ENCODE data around the gene DHX40. TPM values are rescaled to one million over a fixed set of nuclear protein-coding genes. Genes with fewer than 3 reads are reported as not detected.
"Not testable (repeated sequence)": the region's sequence is repeated elsewhere in the genome, so short reads cannot be mapped to it uniquely, and the experiment has no call there.

Gene DHX40
- total RNA-seq, 1 experiment from 2014 or later: 16.9 TPM

DNA sequence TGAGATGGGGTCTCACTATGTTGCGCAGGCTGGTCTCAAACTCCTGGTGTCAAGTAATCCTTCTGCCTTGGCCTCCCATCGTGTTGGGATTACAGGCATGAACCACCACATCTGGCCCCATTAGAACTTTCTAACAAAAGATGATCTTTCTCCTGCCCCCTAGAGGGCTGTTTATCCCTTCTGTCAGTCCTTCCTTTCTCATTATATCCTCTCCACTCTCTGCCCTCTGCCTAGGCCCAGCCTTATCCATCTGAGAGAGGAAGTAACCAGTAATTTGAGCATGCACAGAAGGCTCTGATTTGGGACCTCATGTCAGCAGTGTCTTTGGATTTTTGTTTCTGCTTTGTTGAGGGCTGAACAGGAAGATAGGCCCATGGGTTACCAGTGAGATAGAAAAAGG lies 4.4 kb upstream of the DHX40 start:
- peak; percentile 43 for DNase-seq (ENCODE audit: low spot score)

DNA sequence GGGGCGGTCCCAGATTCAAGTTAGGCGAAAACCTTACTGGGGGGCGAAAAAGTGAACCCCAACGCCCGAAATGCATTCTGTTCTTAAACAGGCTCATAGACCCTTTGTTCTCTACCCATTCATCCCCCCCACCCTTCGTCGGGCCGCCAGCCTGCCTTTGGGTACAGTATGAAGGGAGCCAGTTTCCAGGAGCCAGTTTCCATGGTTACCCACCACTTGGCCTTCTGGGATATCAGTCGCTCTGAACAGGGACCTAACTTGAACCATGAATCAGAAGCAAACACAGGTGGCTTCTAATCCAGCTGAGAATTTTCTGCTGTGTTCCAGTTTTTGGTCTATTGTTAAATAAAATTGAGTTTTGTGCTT lies 532 bp downstream of the DHX40 start:
- DNase-seq (ENCODE audit: low spot score): peak; percentile 69

DNA sequence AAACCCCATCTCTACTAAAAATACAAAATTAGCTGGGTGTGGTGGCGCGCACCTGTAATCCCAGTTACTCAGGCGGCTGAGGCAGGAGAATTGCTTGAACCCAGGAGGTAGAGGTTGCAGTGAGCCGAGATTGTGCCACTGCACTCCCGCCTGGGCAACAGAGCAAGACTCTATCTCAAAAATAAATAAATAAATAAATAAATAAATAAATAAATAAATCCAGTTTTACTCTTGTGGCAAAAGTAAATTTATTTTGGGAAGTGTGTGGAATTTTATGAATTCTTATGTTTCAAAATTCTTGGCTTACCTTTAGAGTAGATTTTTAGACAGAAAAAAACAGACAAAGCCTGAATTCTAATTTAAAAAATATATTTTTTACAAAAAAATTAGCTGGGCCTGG lies 3.7 kb downstream of the DHX40 start:
- not testable (repeated sequence) for DNase-seq (ENCODE audit: low spot score)

DNA sequence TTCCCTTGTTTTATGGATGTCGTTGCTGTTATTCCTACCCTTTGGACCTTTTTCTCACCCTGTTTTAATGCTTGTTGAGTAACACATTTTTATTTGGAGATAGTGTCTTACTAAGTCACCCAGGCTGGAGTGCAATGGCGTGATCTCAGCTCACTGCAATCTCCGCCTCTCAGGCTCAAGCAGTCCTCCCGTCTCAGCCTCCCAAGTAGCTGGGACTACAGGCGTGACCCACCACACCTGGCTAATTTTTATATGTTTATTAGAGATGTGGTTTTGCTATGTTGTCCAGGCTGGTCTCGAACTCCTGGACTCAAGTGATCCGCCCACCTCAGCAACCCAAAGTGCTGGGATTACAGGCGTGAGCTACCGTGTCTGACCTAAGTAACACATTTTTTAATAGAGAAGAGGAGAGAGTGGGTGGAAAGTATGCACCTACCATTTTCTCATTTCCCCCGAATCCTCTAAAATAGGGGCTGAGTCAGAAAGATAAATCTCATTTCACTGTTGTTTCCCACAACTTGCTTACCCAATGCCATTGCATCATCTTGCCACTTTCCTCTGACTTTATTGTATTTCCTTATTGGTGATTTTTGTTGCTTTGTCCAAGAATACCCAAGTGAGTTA lies 7.0 kb downstream of the DHX40 start:
- no peak for DNase-seq (ENCODE audit: low spot score)

DNA sequence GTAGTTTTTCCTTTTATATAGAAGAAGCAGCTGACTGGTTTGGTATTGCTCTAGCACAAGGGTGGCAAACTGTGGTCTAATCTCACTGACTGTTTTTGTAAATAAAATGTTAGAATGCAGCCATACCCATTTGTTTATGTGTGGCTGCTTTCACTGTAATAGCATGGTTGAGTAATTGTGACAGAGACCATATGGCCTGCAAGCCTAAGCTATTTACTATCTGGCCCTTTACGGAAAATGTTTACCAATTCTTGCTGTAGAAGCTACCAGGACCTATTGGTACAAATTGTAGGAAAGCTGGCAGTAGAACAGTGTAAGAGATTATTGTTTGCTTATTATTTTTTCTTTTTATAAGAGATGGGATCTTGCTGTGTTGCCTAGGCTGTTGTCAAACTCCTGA lies 18.8 kb downstream of the DHX40 start:
- not testable (repeated sequence) for DNase-seq (ENCODE audit: low spot score)

DNA sequence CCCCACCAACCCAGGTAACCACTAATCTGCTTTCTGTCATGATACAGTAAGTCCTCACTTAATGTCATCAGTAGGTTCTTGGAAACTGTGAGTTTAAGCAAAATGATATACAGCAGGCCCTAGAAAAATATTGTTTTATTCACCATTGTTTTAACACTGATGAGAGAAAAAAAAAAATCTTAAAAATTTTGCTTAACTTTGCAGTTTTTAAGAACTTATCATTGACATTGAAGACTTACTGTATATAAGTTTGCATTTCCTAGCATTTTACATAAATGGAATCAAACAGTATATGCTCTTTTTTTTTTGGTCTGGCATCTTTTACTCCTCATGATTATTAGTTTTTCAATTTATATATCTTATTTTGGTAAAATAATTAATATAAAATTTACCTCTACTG lies 34.8 kb downstream of the DHX40 start:
- no peak for DNase-seq (ENCODE audit: low spot score)

DNA sequence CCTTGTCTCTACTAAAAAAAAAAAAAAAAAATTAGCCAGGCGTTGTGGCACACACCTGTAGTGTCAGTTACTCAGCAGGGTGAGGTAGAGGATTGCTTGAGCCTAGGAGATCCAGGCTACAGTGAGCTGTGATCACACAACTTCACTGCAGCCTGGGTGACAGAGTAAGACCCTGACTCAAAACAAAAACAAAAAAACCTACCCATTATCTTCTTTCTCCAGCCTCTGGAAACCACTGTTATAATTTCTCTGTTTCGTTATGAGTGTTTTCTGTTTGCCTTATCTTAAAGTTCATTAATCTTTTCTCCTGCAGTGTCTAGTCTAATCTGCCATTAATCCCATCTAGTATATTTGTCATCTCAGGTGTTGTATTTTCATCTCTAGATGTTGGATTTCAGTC lies 35.7 kb downstream of the DHX40 start:
- no peak for DNase-seq (ENCODE audit: low spot score)

DNA sequence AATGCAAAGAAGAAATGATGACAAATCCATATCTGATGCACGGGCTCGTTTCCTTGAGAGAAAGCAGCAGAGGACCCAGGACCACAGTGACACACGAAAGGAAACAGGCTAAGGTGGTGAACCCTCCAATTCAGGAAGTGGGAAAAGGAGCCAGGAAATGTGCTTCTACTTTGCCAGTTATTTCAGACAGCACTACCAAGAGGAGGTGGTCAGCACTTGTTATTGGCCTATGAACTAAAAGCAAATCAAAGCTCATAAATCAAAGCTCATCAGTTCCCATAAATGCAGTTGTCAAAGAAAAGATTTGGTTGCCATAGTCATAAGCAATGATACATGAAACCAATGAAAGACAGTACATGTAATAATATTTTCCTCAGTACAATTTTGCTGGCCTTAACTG lies 41.7 kb downstream of the DHX40 start:
- DNase-seq (ENCODE audit: low spot score): no peak

DNA sequence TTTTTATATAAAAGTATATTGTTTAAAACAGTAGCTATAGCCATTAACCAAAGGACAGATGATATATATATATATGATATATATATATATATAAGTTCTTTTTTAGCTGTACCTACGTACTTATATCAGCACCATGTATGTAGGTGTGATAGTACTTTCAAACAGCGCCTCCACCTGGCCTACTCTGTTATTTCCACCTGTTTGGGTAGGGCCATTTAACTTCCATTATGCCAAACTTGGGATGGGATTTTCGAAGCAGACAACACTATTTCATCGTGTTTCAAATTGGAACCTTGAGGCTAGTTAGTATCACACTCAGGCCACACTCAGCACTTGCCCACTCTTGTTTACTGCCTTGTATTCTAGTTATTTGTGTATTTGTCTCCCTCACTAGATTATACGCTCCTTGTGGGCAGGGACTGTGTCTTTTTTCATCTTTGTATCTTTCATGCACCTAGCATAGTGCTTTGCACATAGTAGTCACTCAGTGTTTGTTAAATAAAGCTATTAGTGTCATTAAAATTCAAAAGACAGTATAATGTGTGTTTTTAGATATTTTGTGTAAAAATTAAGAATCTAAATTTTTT lies 42.5 kb downstream of the DHX40 start:
- peak; percentile 34 for DNase-seq (ENCODE audit: low spot score)

DNA sequence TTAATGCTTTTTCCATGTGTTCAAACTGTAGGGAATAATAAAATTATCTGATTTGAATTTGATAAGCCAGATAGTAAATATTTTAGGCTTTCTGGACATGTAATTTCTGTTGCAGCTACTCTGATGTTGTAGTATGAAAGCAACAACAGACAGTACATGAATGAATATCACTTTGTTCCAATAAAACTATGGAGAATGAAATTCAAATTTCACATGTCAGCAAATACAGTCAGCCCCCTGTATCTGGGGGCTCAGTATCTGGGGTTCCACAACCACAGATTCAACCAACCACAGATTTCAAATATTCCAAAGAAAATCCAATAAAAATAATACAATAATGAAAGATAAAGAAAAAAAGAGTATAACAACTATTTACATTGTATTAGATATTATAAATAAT lies 46.1 kb downstream of the DHX40 start:
- DNase-seq (ENCODE audit: low spot score): no peak

DNA sequence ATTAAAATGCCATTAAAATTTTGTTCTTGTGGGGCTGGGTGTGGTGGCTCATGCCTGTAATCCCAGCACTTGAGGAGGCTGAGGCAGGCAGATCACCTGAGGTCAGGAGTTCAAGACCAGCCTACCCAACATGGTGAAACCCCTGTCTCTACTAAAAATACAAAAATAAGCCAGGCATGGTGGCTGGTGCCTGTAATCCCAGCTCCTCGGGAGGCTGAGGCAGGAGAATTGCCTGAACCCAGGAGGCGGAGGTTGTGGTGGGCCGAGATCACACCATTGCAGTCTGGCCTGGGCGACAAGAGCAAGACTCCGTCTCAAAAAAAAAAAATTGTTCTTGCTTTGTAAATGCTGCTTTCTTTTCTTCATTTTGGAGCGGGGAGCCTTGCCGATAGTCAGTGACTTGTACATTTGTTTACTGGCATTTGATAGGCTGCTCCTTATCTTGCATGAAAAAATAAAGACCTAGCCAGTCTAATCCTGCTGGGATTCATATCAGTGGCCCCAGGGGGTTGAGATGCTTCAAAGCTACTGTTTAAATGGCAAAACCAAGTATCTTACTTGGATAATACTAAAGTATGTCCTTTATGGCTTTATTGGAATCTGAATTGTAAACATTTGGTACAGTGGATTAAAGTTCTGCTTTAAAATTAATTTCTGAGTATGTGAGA lies 51.0 kb downstream of the DHX40 start:
- DNase-seq (ENCODE audit: low spot score): no peak

DNA sequence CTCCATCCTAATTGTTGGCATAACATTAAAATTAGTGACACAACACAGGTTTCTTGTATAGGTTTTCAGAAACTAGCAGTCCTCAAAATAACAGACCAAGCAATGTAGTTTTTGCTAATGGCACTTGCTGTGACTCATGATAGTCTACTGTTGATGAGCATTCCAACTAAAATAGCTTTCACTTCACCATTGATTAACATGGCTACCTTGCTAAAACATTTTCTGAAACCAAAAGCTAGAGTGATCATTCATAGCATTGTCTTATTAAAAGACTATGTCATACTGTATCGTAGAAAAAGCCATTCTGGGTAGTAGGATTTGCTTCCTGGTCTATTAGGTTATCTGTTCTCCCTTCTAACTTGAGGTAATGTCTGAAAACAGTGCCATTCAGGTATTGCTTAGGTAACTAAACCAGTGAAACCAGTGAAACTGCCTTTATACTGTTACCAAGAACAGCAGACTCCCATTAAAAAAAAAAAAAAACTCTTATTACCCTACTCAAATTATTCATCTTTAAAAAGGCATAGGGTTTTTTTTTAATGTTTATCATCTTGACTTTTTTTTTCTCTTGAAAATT lies 51.8 kb downstream of the DHX40 start:
- DNase-seq (ENCODE audit: low spot score): peak; percentile 34

DNA sequence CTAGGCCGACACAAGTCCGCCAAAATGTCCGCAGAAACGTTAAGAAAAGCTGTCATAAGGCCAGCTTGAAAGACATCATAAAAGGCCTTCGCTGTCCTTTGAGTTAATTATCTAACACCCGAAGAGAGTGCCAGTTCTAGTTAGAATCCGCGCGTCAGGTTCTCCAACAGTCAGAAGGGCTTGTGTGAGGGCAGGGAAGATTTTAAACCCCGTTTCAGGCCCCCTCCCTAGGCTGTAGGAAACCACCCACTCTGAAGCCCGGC lies 53.6 kb downstream of the DHX40 start:
- no peak for DNase-seq (ENCODE audit: low spot score)

DNA sequence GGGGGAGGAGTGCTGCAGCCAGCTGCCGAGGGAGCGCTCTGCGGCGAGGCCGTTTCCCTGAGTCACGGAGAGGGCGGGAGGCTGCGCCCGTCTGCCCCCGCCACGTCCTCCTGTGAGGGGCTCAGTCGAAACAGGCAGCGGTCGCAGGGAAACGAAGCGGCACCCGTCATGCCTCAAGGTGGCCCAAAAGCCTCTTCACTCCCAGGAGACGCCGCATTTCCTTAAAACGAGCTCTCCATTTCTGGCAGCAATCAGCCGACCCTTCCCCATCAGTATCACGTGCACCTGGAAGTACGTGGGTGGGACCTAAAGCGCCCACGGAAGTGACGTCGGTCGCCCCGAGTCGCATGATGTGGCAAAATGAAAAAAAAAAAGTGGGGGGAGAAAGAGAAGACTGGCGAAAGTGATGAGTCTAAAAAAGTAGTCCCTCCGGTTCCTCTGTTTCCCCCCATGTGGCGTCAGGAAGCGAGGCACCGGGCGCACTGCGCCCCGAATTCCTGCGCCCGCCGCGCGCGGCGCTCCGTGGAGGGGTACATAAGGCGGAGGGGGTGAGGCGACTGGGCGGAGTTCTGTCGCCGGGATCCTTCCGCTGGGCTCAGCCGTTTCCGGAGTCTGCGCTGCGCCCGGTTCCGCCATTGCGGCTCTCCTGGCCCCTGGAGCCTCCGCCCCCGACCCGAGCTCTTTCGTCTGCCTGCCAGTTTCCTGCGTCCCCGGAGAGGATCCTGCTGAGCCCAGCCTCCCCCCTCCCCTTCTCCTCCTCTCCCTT lies 54.1 kb downstream of the DHX40 start, which contains the start of gene CLTC:
TSS of gene CLTC (plus strand) at position 598 of the 766 bp plus-strand sequence. CDS start 237 bp downstream, outside the sequence.
- DNase-seq (ENCODE audit: low spot score): peak; percentile 95

DNA sequence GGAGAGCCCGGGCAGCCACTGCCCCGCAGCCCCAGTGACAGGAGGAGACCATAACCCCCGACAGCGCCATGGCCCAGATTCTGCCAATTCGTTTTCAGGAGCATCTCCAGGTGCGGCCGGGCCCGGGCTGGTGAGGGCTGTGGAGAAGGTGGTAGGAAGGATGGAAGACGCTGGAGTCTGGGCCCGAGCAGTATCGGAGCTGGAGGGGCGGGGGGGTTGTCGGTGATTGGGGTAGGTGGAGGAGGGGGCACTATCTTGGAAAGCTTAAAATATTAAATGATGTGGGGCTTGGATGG lies 54.6 kb downstream of the DHX40 start:
- DNase-seq (ENCODE audit: low spot score): no peak

DNA sequence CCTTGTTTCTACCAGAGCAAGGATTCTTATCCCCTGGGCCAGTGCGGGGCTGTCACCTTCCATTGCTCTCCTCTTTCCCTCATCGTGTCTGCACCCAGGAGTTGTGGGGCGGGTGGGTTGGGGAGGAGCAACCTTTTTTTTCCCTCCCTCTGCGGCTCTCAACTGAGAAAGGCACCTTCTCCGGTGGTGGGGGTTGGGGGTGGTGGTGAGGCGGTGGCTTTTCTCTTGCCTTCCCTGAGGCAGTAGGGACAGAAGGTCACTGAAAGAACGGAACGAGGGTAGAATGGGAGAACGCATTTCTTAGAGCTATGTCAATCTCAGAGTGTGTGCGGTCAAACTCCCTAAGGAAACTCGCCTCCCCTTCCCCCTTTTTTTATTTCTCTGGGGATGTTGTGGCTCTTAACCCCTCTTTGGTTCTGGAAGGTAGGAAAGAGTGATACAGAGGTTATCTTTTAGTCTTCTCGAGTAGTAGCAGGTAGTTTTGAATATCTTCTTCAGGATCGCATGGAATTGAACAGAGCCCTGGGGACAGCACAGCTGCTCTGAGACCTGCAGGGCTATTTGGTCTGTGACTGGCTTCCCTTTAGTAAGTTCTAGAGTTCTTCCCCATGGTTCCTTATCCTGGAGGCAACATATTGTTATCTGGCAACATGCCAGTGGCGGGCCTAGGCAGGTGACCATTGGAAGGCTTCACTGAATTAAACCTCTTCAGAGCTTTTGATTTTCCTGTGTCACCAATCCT lies 55.3 kb downstream of the DHX40 start:
- DNase-seq (ENCODE audit: low spot score): peak; percentile 61

DNA sequence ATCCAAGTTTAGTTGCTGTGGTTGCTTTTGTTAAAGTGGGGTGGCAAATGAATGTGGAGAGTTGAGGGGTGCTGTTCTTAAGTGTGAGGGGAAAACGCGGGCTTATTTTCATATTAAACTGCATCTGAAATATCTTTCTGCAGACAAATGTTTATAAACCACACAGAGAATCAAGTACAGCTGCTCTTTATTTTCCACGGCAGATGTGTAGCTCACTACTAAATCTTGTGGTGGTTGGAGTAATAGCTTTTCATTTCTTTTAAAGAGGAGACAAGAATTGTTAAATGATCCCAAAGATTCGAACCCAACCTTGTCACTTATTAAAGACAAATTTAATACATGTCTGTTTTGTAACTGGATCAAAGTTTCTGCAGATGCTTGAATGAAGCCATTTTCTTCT lies 56.4 kb downstream of the DHX40 start:
- DNase-seq (ENCODE audit: low spot score): no peak

DNA sequence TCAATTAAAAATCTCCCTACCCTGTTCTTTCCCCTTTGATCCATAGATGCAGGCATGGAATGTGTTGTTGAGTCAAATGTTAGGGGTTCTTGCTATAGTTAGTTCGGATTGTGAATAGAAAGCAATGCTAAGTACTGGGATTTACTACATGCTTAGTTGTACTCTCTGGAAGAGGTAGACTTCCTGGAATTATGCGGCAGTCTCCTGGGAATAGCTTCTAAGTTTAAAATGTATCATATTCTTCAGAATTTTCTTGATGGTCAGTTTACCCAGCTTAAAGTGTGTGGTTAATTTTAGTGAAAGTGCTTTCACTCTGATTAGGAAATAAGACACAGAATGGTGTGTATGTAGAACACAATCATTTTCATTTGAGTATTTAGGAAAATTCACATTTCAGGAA lies 57.7 kb downstream of the DHX40 start:
- DNase-seq (ENCODE audit: low spot score): no peak

DNA sequence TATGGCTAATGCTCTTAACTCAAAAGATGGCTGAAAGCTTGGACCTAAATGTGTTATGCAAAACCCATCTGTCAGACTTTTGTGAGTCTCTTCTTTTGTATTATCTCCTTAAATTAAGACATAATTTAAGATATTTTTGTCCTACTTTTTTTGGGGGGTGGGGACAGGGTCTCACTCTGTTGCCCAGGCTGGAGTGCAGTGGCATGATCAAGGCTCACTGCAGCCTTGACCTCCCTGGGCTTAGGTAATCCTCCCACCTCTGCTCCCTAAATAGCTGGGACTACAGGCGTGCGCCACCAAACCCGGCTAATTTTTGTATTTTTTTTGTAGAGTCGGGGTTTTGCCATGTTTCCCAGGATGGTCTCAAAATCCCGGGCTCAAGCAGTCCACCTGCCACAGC lies 61.3 kb downstream of the DHX40 start:
- DNase-seq (ENCODE audit: low spot score): no peak

DNA sequence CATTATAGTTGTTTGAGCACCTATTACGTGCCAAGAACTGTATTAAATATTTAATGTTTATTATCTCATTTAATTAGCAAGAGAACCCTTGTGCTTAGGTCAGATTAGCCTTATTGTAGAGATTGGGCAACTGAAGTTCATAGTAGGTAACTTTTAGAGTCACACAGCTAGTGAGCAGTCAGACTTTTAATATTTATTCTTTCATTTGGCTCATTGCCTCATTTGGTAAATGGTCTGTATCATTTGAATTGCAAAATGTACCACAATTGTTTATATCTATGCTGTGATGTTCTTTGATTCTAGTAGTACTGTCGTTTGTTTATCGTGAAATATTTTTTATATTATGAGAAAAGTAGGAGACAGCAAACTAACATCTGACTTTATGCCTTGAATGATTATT lies 61.9 kb downstream of the DHX40 start:
- DNase-seq (ENCODE audit: low spot score): no peak

DNA sequence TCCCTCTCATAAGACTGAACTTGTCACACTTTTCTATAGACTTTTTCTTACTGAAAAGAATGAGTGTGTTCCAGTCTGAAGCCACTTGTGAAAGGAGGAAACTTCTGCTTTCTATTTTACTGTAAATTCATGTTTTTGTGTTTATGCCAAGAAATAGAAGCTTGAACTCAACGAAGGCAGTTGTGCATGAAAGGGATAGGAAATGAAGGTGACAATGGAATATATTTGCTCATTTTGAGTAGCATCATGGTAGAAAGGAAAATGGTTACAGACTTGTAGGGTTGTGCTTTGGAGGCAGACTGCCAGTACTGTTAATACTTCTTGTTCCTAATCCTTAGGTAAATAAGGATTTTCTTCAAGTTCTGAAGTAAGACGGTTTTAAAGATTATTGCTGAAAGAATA lies 62.4 kb downstream of the DHX40 start:
- DNase-seq (ENCODE audit: low spot score): no peak

DNA sequence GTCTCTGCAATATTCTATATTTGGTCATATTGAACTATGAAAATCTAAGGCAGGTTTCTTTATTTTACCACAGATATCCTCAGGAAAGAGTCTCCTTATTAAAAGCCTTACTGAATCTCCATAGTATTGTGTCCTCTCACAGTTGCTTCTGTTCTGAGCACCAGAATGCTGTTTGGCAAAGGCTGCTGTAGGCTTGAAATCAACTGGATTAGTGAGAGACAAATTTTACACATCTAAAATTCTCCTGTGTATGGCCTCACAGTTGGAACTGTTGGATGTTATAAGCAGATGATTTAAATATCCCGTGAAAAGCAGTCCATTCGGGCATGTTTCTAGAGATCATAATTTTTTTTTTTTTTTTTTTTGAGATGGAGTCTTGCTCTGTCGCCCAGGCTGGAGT lies 63.8 kb downstream of the DHX40 start:
- DNase-seq (ENCODE audit: low spot score): no peak

Data from HT-29 (cell line).